OCI-LY3 (cell line): ENCODE measurements around the gene CXCL5.

Experiments used
- CTCF ChIP-seq: fragments of 200-600, 300-600 bp; sonication (generic); IDR thresholded peaks from 2 replicates; pipeline ENCODE4 v1.5.1; 2014; ENCODE audit warnings: antibody characterized with exemption, low read length, low read depth
- EZH2phosphoT487 ChIP-seq: fragments of 200-600 bp; shearing (Covaris generic); IDR thresholded peaks from 2 replicates; pipeline ENCODE4 v1.6.1; 2018; ENCODE audit warnings: antibody characterized with exemption, mixed run types, low read depth

- TF ChIP-seq CTCF (no peak), EZH2phosphoT487 (no peak)
Measured at GRCh38 chr4:74023709-74024108, 25.2 kb upstream of the CXCL5 start.
